Small intestine (tissue), 7 donors: ENCODE data around the gene LRFN2. TPM values are rescaled to one million over a fixed set of nuclear protein-coding genes. Genes with fewer than 3 reads are reported as not detected.

Source experiments
- DNase-seq, 2 donors: peaks; one replicate each; pipeline versions ENCODE4 v3.0.0 to v3.0.0-alpha.2; 2013
- FAIRE-seq: peaks from 2 replicates; lab custom pipeline; 2012; peaks lifted over from hg19 to GRCh38; lab: Jason Lieb, UNC
- H3K27ac ChIP-seq, 3 donors: one replicate each; pipeline ENCODE4 v1.5.1; 2013; ENCODE audit warnings: low read length in 2 of 3, mild to moderate bottlenecking in 2 of 3, control low read depth in 1 of 3, inconsistent platforms in 1 of 3, low read depth in 1 of 3, moderate library complexity in 1 of 3
- H3K27me3 ChIP-seq, 3 donors: one replicate each; pipeline ENCODE4 v1.6.1; 2013; ENCODE audit warnings: low read length in 3 of 3, inconsistent platforms in 1 of 3; ENCODE audit not compliant: control insufficient read depth in 3 of 3, insufficient read depth in 3 of 3
- H3K36me3 ChIP-seq, 3 donors: one replicate each; pipeline ENCODE4 v1.6.1; 2013; ENCODE audit warnings: low read length in 3 of 3, inconsistent platforms in 1 of 3, low read depth in 1 of 3, mild to moderate bottlenecking in 1 of 3, moderate library complexity in 1 of 3; ENCODE audit not compliant: control insufficient read depth in 3 of 3, insufficient read depth in 2 of 3
- H3K4me1 ChIP-seq, 3 donors: one replicate each; pipeline ENCODE4 v1.6.1; 2013; ENCODE audit warnings: low read length in 2 of 3, inconsistent platforms in 1 of 3, low read depth in 1 of 3, mild to moderate bottlenecking in 1 of 3, moderate library complexity in 1 of 3; ENCODE audit not compliant: control insufficient read depth in 3 of 3, insufficient read depth in 2 of 3
- H3K4me3 ChIP-seq, 3 donors: one replicate each; pipeline ENCODE4 v1.5.1; 2013; ENCODE audit warnings: low read length in 3 of 3, control low read depth in 1 of 3, inconsistent platforms in 1 of 3, low read depth in 1 of 3, mild to moderate bottlenecking in 1 of 3, moderate library complexity in 1 of 3
- H3K9me3 ChIP-seq, 2 donors: one replicate each; pipeline ENCODE4 v1.6.1; 2013; ENCODE audit warnings: low read depth in 1 of 2, low read length in 1 of 2; ENCODE audit not compliant: control insufficient read depth in 2 of 2, insufficient read depth in 1 of 2
- WGBS, 3 donors: extraction: QIAGEN DNeasy Blood & Tissue Kit; methylation state at CpG; one replicate each; pipeline ENCODE4 v1.1.7; 2013; 5-methylcytosine and 5-hydroxymethylcytosine counted together
- polyA plus RNA-seq, 4 donors: library from polyadenylated mRNA; stranded (reverse) in 3 of 4; unstranded in 1 of 4; fragments of 200-250 nt in 3 of 4; fragments of 120-200 nt in 1 of 4; gene quantifications; one replicate each; pipeline versions ENCODE4 v1.2.1 to v1.2.3, GENCODE V29; 2013
- donor health status: healthy with polysubstance abuse.
- donor health status: control.
- donor health status: control.
- donor health status: Bipolar disorder and iron deficiency.
- donor health status: healthy.

LRFN2 gene
- polyA plus RNA-seq, 4 donors: 0.22 to 0.40 TPM; not detected in 2

GRCh38 chr6:40456390-40457013 is 130.7 kb downstream of the LRFN2 start:
- Histone ChIP-seq H3K4me3 (no peak overlapping the region), H3K27ac (no peak overlapping the region), H3K4me1 (no peaks in the 10 kb centered on the region), H3K9me3 (peaks cover 0 to 6% of the 10 kb centered on the region in 2 donors), H3K36me3 (no peaks in the 10 kb centered on the region), H3K27me3 (no peaks in the 10 kb centered on the region)
- 85 to 87% (median 85%) methylated on average over 5 of the region's 5 CpGs for WGBS, 3 donors
- no peak for DNase-seq
- FAIRE-seq: no peak

- no peak for FAIRE-seq
- 92 to 100% (median 100%) methylated on average over 1 of the region's 1 CpG for WGBS, 3 donors
- no peaks in the 10 kb centered on the region for H3K4me1 ChIP-seq
- DNase-seq: no peak
- H3K27me3 ChIP-seq: no peaks in the 10 kb centered on the region
- no peak overlapping the region for H3K27ac ChIP-seq
- H3K36me3 ChIP-seq: no peaks in the 10 kb centered on the region
- peaks cover 0 to 6% of the 10 kb centered on the region in 2 donors for H3K9me3 ChIP-seq
- no peak overlapping the region for H3K4me3 ChIP-seq
Measured at GRCh38 chr6:40455686-40456389, 131.3 kb downstream of the LRFN2 start.

GRCh38 chr6:40450483-40450882 is 136.7 kb downstream of the LRFN2 start:
- H3K9me3 ChIP-seq: no peaks in the 10 kb centered on the region
- no peak for FAIRE-seq
- no peak overlapping the region for H3K4me3 ChIP-seq
- no peaks in the 10 kb centered on the region for H3K4me1 ChIP-seq
- H3K27ac ChIP-seq: no peak overlapping the region
- no peaks in the 10 kb centered on the region for H3K36me3 ChIP-seq
- 57 to 67% (median 63%) methylated on average over 4 of the region's 4 CpGs for WGBS, 3 donors
- DNase-seq: no peak
- H3K27me3 ChIP-seq: no peaks in the 10 kb centered on the region

GRCh38 chr6:40444811-40445210 is 142.4 kb downstream of the LRFN2 start:
- no peaks in the 10 kb centered on the region for H3K9me3 ChIP-seq
- WGBS, 3 donors: 19 to 33% (median 28%) methylated on average over 1 of the region's 1 CpG
- no peak overlapping the region for H3K4me3 ChIP-seq
- no peaks in the 10 kb centered on the region for H3K4me1 ChIP-seq
- H3K27me3 ChIP-seq: no peaks in the 10 kb centered on the region
- DNase-seq (peak in 1 of 2 donors; percentile 23), FAIRE-seq (no peak)
- H3K27ac ChIP-seq: no peak overlapping the region
- H3K36me3 ChIP-seq: no peaks in the 10 kb centered on the region

- FAIRE-seq (no peak), DNase-seq (no peak)
- H3K27me3 ChIP-seq: no peaks in the 10 kb centered on the region
- H3K27ac ChIP-seq: no peak overlapping the region
- no peaks in the 10 kb centered on the region for H3K36me3 ChIP-seq
- H3K4me1 ChIP-seq: no peaks in the 10 kb centered on the region
- WGBS, 3 donors: 65 to 67% (median 66%) methylated on average over 3 of the region's 3 CpGs
- no peak overlapping the region for H3K4me3 ChIP-seq
- no peaks in the 10 kb centered on the region for H3K9me3 ChIP-seq
Measured at GRCh38 chr6:40444312-40444711, 142.9 kb downstream of the LRFN2 start.

- no peaks in the 10 kb centered on the region for H3K9me3 ChIP-seq
- no peak for DNase-seq
- no peak overlapping the region for H3K4me3 ChIP-seq
- H3K27ac ChIP-seq: no peak overlapping the region
- no peaks in the 10 kb centered on the region for H3K36me3 ChIP-seq
- H3K4me1 ChIP-seq: no peaks in the 10 kb centered on the region
- H3K27me3 ChIP-seq: no peaks in the 10 kb centered on the region
- 90 to 94% (median 93%) methylated on average over 2 of the region's 2 CpGs for WGBS, 3 donors
- no peak for FAIRE-seq
Measured at GRCh38 chr6:40443842-40444241, 143.3 kb downstream of the LRFN2 start.

- Histone ChIP-seq H3K27me3 (no peaks in the 10 kb centered on the region), H3K4me1 (no peaks in the 10 kb centered on the region), H3K9me3 (no peaks in the 10 kb centered on the region), H3K4me3 (no peak overlapping the region), H3K27ac (no peak overlapping the region), H3K36me3 (no peaks in the 10 kb centered on the region)
- WGBS, 3 donors: 92 to 100% (median 98%) methylated on average over 3 of the region's 3 CpGs
- FAIRE-seq (no peak), DNase-seq (no peak)
Measured at GRCh38 chr6:40442591-40442990, 144.6 kb downstream of the LRFN2 start.

- FAIRE-seq (no peak), DNase-seq (no peak)
- Histone ChIP-seq H3K4me3 (no peak overlapping the region), H3K27ac (no peak overlapping the region), H3K4me1 (no peaks in the 10 kb centered on the region), H3K27me3 (no peaks in the 10 kb centered on the region), H3K9me3 (no peaks in the 10 kb centered on the region), H3K36me3 (no peaks in the 10 kb centered on the region)
- 87 to 95% (median 91%) methylated on average over 12 of the region's 12 CpGs for WGBS, 3 donors
Measured at GRCh38 chr6:40441150-40441549, 146.0 kb downstream of the LRFN2 start.
